Suprapubic skin (tissue), 4 donors: ENCODE measurements around the gene NKX2-1. TPM values are rescaled to one million over a fixed set of nuclear protein-coding genes. Genes with fewer than 3 reads are reported as not detected.

Experiments used
- DNase-seq, 2 donors: peaks; one replicate each; pipeline ENCODE4 v3.0.0-alpha.2; 2019; ENCODE audit warnings: low spot score in 2 of 2
- H3K27ac ChIP-seq: fragments of 200-600 bp; sonication (generic); one replicate; pipeline ENCODE4 v1.5.1; 2019
- H3K27me3 ChIP-seq: fragments of 200-600 bp; sonication (generic); one replicate; pipeline ENCODE4 v1.5.1; 2019
- H3K36me3 ChIP-seq: fragments of 200-600 bp; sonication (generic); one replicate; pipeline ENCODE4 v1.5.1; 2019
- H3K4me1 ChIP-seq: fragments of 200-600 bp; sonication (generic); one replicate; pipeline ENCODE4 v1.5.1; 2019
- H3K4me3 ChIP-seq: fragments of 200-600 bp; sonication (generic); one replicate; pipeline ENCODE4 v1.5.1; 2019; ENCODE audit warnings: mild to moderate bottlenecking
- H3K9me3 ChIP-seq: fragments of 200-600 bp; sonication (generic); one replicate; pipeline ENCODE4 v1.5.1; 2019
- EP300 ChIP-seq: sonication (generic); formaldehyde crosslinking; IDR thresholded peaks from one replicate; pipeline ENCODE4 v1.6.1; 2017; ENCODE audit warnings: antibody characterized with exemption
- POLR2A ChIP-seq, 2 donors: fragments of 450-650 bp; IDR thresholded peaks; one replicate each; pipeline ENCODE4 v1.6.1; 2017; ENCODE audit warnings: antibody characterized with exemption in 2 of 2, mild to moderate bottlenecking in 2 of 2, moderate library complexity in 2 of 2
- POLR2AphosphoS5 ChIP-seq, 3 donors: sonication (generic); formaldehyde crosslinking; IDR thresholded peaks; one replicate each; pipeline ENCODE4 v1.6.1; 2017; ENCODE audit warnings: antibody characterized with exemption in 3 of 3
- WGBS: methylation state at CpG from one replicate; pipeline ENCODE4 v1.1.5; 2018; 5-methylcytosine and 5-hydroxymethylcytosine counted together
- total RNA-seq, 4 donors: library from RNA; depleted of rRNA; stranded (reverse); fragments of >200 nt; gene quantifications; one replicate each; pipeline ENCODE4 v1.1.0, GENCODE V29; 2016
- TF ChIP-seq, protein P1 (sequence below), 2 donors: fragments of 200-600 bp in 1 of 2; fragments of 450-650 bp in 1 of 2; sonication (generic) in 1 of 2; IDR thresholded peaks; one replicate each; pipeline ENCODE4 v1.5.1; 2016 to 2019; ENCODE audit warnings: antibody characterized with exemption in 2 of 2, mild to moderate bottlenecking in 1 of 2, moderate library complexity in 1 of 2

NKX2-1 gene
- total RNA-seq, 4 donors from 2014 or later, result not detected

GRCh38 chr14:36503771-36504741 lies 16.0 kb downstream of the NKX2-1 start:
- Histone ChIP-seq H3K27me3 (peaks cover 100% of the 10 kb centered on the region), H3K4me3 (peak overlapping the region; percentile 13), H3K4me1 (peaks cover 26% of the 10 kb centered on the region), H3K36me3 (no peaks in the 10 kb centered on the region), H3K9me3 (no peaks in the 10 kb centered on the region), H3K27ac (no peak overlapping the region)
- 7% methylated on average over 66 of the region's 68 CpGs for WGBS
- DNase-seq, result no peak
- TF ChIP-seq, protein P1, sequence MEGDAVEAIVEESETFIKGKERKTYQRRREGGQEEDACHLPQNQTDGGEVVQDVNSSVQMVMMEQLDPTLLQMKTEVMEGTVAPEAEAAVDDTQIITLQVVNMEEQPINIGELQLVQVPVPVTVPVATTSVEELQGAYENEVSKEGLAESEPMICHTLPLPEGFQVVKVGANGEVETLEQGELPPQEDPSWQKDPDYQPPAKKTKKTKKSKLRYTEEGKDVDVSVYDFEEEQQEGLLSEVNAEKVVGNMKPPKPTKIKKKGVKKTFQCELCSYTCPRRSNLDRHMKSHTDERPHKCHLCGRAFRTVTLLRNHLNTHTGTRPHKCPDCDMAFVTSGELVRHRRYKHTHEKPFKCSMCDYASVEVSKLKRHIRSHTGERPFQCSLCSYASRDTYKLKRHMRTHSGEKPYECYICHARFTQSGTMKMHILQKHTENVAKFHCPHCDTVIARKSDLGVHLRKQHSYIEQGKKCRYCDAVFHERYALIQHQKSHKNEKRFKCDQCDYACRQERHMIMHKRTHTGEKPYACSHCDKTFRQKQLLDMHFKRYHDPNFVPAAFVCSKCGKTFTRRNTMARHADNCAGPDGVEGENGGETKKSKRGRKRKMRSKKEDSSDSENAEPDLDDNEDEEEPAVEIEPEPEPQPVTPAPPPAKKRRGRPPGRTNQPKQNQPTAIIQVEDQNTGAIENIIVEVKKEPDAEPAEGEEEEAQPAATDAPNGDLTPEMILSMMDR (IDR thresholded peaks at IDR 0.05), result no peak
- TF ChIP-seq POLR2AphosphoS5 (IDR thresholded peaks at IDR 0.05), result no peak

DNA sequence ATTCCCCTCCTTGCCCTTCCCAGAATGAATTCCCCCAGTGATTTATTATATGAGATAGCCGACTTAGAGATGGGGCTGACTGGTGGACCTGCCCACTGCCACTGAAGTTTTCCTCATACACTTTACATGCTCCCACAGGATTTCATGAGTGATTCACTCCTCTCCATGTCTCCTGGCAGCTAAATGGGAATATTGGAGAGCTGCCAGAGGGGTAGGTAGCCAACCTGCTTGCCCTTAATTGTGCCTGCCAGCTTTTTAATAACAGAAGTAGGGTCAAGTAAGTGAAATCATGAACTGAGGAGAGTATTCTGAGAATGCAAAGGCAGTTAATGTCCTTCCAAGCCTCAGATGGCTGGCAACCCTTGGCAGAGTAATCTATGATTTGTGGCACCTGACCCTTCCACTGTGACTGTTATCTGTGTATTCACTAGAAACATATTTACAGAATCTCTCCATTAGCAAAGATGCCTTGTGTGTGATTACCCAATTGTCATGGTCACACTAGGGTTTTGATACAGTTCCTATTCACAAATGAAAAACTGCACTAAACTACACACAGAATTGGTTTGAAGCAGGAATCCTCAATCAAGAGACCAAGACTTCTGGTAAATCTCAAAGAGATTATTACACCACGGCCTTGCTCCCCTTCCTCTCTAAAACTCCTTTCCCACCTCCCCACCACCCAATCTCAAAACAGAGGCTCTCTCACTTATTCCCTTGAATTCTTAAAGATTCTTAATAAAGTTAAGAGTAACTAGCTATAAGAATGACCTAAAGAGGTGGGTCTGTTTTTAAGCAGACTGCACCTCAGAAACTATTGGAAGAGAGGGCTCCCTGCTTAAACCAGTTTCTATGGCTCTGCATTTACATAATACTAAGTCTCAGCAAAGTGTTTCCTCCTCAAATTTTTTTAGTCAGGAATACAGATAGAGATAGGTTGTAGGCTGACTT lies 17.2 kb downstream of the NKX2-1 start:
- TF ChIP-seq POLR2A (IDR thresholded peaks at IDR 0.05) (no peak), EP300 (no peak), POLR2AphosphoS5 (IDR thresholded peaks at IDR 0.05) (no peak)
- TF ChIP-seq, protein P1 (IDR thresholded peaks at IDR 0.05), result no peak
- no peak overlapping the region for H3K4me3 ChIP-seq
- DNase-seq, result no peak
- H3K36me3 ChIP-seq, result no peaks in the 10 kb centered on the region
- whole genome bisulfite sequencing, result 13% methylated on average over 2 of the region's 2 CpGs
- H3K27me3 ChIP-seq, result peaks cover 100% of the 10 kb centered on the region
- no peak overlapping the region for H3K27ac ChIP-seq
- H3K4me1 ChIP-seq, result peaks cover 21% of the 10 kb centered on the region
- H3K9me3 ChIP-seq, result no peaks in the 10 kb centered on the region

DNA sequence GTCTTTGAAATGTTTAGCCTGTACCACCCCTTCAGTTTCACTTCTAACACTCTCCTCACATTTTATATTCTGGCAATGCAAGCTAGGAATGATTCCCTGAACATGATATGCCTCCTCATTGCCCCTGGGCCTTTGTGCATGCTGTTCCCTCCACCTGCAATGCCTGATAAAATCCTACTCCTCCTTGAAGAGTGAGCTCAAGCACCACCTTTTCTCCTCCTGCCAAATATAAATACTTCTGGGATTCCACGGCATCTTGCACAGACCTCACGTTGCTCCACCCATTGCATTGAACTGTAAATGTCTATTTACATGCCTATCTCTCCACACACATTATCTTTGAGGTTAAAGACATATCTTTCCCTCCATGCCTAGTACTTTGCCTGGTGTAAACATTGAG lies 21.1 kb downstream of the NKX2-1 start:
- H3K4me1 ChIP-seq, result peaks cover 2% of the 10 kb centered on the region
- H3K4me3 ChIP-seq, result no peak overlapping the region
- WGBS, result 12% methylated on average over 2 of the region's 2 CpGs
- no peak for DNase-seq
- H3K9me3 ChIP-seq, result no peaks in the 10 kb centered on the region
- TF ChIP-seq EP300, result no peak
- no peak for TF ChIP-seq POLR2A (IDR thresholded peaks at IDR 0.05)
- no peak for TF ChIP-seq POLR2AphosphoS5 (IDR thresholded peaks at IDR 0.05)
- TF ChIP-seq, protein P1 (IDR thresholded peaks at IDR 0.05), result no peak
- no peak overlapping the region for H3K27ac ChIP-seq
- H3K27me3 ChIP-seq, result peaks cover 100% of the 10 kb centered on the region
- H3K36me3 ChIP-seq, result no peaks in the 10 kb centered on the region

GRCh38 chr14:36496346-36496745 lies 23.7 kb downstream of the NKX2-1 start:
- no peaks in the 10 kb centered on the region for H3K4me1 ChIP-seq
- WGBS, result 81% methylated on average over 4 of the region's 4 CpGs
- peaks cover 99% of the 10 kb centered on the region for H3K27me3 ChIP-seq
- no peak for DNase-seq
- H3K27ac ChIP-seq, result no peak overlapping the region
- TF ChIP-seq POLR2A (IDR thresholded peaks at IDR 0.05), result no peak
- no peak for TF ChIP-seq POLR2AphosphoS5 (IDR thresholded peaks at IDR 0.05)
- no peak for TF ChIP-seq EP300
- TF ChIP-seq, protein P1 (IDR thresholded peaks at IDR 0.05), result no peak
- no peak overlapping the region for H3K4me3 ChIP-seq
- H3K36me3 ChIP-seq, result no peaks in the 10 kb centered on the region
- no peaks in the 10 kb centered on the region for H3K9me3 ChIP-seq
